GM19351 (cell line): ENCODE results near the gene PSMD8.
"Not testable (repeated sequence)": the region's sequence is repeated elsewhere in the genome, so short reads cannot be mapped to it uniquely, and the experiment has no call there.

ENCODE experiments used
- ATAC-seq: cut with Tn5 transposase; IDR thresholded peaks from one replicate; pipeline ENCODE4 v1.9.1; 2021; ENCODE audit warnings: mild to moderate bottlenecking, moderate library complexity; ENCODE audit not compliant: unreplicated experiment

Gene PSMD8

DNA sequence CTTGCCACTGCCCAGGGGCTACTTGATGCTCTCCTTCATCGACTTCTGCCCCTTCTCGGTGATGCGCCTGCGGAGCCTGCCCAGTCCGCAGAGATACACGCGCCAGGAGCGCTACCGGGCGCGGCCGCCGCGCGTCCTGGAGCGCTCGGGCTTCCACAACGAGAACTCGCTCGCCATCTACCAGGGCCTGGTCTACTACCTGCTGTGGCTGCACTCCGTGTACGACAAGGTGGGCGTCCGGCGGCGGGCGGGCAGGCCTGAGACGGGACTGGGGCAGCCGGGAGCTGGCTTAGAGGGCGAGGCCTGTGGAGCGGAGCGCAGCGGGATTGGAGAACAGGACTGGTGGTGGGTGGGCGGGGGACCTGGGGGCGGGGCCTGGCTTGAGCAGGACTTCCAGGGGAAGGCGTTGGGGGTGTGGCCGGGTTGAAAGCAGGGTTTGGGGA, 12.7 kb upstream of the PSMD8 start:
- ATAC-seq = peak; percentile 55

DNA sequence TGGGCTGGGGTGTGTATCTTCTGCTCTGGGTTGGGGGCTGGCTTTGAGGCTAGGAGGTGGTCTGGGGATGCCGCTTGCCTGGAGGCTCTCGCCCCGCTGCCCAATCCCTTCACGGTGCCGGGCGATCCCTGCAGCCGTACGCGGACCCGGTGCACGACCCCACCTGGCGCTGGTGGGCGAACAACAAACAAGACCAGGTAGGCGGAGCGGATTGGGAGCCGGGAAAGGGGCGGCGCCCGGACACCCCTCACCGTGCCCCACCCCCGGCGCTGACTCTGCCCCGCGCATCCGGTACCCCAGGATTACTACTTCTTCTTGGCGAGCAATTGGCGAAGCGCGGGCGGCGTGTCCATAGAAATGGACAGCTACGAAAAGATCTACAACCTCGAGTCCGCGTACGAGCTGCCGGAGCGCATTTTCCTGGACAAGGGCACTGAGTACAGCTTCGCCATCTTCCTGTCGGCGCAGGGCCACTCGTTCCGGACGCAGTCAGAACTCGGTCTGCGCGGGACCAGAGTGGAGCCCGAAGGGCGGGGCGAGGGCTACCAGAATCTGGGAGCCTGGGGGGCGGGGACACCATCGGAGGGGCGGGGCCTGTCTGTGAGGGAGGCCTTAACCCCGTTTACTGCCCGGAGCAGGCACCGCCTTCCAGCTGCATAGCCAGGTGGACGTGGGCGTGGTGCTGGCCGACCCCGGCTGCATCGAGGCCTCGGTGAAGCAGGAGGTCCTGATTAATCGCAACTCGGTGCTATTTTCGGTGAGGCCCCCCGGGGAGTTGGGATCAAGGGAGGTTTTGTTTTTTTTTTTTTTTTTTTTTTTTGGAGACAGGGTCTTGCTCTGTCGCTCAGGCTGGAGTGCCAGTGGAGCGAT, 12.1 kb upstream of the PSMD8 start:
- ATAC-seq = peak; percentile 13

DNA sequence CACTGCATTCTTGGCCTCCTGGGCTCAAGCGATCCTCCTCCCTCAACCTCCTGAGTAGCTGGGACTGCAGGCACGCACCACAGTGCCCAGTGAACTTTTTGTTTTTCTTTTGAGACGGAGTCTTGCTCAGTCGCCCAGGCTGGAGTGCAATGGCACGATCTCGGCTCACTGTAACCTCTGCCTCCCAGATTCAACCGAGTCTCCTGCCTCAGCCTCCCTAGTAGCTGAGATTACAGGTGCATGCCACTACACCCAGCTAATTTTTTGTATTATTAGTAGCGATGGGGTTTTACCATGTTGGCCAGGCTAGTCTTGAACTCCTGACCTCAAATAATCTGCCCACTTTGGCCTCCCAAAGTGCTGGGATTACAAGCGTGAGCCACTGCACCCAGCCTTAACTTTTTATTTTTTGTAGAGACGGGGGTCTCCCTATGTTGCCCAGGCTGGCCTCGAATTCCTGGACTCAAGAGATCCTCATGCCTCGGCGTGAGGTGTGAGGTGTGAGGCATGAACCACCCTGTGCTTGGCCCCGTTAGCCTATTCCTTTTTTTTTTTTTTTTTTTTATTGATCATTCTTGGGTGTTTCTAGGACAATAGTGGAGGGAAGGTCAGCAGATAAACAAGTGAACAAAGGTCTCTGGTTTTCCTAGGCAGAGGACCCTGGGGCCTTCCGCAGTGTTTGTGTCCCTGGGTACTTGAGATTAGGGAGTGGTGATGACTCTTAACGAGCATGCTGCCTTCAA, 11.3 kb upstream of the PSMD8 start:
- not testable (repeated sequence) for ATAC-seq

DNA sequence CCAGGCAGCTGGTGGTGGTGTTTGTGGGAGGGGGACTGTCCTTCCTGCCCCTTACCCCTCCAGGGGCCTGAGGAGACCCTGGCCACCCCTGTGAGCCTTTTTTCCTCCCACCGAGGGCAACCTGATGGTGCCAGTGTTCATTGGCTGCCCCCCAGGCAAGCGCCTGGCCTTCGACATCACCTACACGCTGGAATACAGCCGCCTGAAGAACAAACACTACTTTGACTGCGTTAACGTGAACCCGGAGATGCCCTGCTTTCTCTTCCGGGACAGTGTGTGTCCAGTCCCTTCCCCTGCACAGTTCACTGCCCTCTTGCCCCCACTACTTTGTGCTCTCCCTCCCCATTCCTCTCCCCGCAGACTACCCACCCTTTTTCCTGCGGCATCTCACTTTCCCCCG, 7.3 kb upstream of the PSMD8 start:
- ATAC-seq = no peak

DNA sequence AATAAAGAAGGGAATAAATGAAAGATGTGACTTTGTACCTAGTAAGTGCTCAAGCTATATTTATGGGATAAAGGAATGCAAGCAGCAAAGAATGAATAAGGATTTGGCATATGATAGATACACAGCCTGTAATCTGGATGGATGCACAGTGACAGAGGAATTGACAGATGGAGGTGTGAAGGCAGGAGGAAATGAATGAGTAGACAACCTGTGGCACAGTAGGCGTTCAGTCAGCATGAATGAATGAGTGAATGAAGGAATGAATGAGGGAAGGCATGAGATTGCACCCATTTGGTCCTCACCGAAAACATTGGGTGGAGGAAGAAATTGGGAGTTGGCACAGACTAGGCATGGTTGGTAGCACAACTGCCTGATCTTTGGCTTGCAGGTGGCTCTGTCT, 4.8 kb upstream of the PSMD8 start:
- ATAC-seq = no peak

DNA sequence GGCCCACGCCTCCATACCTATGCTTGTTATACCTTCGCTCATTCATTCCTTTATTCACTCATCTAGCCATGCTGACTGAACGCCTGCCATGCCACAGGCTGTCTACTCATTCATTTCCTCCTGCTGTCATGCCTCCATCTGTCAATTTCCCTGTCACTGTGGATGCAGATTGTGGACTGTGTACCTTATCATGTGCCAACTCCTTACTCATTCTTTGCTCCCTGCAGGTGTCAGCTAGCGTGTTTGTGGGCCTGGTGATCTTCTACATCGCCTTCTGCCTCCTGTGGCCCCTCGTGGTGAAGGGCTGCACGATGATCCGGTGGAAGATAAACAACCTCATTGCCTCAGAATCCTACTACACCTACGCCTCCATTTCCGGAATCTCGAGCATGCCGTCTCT, 4.1 kb upstream of the PSMD8 start:
- no peak for ATAC-seq

DNA sequence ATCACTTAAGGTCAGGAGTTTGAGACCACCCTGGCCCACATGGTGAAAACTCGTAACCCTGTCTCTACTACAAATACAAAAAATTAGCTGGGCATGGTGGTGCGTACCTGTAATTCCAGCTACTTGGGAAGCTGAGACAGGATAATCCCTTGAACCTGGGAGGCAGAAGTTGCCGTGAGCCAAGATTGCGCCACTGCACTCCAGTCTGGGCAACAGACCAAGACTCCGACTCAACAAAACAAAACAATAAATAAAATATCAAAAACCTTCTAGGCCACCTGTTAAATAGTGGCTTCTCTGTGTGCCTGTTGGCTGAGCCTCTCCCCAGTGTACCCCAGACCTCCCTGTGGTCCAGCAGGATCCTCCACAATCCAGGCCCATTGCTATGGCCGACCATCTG, 3.3 kb upstream of the PSMD8 start:
- no peak for ATAC-seq

DNA sequence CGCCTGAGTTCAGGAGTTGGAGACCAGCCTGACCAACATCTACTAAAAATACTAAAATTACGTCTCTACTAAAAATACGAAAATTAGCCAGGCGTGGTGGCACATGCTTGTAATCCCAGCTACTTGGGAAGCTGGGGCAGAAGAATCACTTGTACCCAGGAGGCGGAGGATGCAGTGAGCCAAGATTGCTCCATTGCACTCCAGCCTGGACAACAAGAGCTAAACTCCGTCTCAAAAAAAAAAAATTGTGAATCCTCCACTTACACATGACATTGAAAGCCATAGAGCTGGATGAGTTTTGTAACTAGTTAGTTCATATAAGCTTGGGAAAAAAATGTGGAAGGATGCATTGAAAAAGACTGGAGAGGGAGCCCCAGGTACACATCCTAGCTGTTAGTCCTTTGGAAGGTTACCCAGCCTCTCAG, 452 bp upstream of the PSMD8 start:
- ATAC-seq = no peak

DNA sequence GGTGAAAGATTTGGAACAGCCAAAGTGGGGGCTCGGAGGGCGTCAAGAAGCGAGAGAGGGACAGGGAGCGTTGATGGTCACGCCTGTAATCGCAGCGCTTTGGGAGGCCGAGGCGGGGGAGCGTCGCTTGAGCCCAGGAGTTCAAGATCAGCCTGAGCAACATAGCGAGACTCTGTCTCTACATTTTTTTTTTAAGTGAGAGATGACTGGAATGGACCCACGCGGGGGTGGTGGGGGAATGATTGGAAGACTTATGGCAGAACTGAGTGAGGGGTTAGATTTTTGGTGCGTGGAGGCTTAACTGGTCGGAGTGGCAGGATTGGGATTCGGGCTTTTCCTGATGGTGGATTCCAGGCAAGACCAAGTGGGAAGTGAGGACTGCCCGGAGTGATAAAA, 725 bp downstream of the PSMD8 start:
- ATAC-seq = no peak

DNA sequence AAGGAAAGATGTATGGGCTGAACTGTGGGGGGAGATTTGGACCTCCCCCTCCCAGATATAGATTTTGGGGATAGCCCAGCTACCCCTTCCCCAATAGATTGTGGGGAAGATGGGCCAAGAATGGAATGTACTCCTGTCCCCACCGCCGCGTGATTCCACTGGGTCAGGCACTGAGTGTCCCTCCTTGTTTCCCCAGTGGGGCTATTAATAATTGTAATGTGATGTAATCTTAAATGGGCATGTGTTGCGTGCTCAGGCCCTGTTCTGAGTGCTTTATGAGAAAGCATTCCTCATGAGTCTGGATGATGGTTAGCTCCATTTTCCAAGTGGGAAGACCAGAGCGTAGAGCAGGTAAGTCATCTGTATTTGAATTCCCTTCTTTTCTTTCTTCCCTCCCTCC, 1.4 kb downstream of the PSMD8 start:
- ATAC-seq = no peak

DNA sequence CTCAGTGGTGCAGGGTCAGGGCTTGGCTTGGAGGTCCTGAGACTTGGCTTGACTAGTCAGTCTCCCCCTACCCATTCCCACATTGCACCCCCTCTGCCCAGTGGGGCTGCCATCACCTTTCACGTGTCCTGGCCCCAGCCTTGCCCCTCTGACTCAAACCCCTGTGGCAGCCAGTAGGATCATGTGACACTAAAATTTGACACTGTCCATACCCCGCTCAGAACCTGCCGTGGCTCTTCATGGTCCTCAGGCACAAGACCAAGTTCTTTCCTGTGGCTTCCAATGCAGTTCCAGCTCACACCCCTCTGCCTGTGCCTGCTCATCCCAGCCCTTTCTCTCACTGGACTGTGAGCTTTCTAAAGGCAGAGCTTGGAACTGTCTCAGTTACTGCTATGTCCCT, 2.2 kb downstream of the PSMD8 start:
- no peak for ATAC-seq

DNA sequence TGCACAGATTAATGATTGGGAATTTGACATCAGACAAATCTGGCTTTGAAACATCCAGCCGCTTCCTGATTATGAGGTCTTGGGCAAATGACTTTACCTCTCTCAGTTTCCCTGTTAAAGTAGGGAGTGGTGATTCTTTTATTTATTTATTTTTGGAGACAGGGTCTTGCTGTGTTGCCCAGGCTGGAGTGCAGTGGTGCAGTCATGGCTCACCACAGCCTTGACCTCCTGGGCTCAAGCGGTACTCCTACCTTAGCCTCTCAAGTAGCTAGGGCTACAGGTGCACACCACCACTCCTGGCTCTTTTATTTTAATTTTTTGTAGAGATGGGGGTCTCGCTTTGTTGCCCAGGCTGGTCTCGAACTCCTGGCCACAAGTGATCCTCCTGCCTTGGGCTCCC, 2.7 kb downstream of the PSMD8 start:
- ATAC-seq = no peak

DNA sequence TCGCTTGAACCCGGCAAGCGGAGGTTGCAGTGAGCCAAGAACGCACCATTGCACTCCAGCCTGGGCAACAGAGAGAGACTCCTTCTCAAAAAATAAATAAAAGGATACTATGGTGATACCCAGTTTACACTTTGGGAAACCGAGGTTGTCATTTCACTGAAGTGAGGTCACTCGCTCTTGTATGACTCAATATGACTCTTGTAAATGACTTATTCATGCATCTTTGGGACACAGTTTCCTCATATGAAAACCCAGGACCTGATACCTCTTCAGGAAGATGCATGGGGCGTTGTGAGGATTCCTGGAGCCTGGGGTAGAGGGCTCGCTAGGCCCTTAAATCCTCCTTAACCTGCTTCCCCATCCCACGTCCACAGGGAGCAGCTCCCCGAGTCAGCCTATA, 4.5 kb downstream of the PSMD8 start:
- no peak for ATAC-seq

DNA sequence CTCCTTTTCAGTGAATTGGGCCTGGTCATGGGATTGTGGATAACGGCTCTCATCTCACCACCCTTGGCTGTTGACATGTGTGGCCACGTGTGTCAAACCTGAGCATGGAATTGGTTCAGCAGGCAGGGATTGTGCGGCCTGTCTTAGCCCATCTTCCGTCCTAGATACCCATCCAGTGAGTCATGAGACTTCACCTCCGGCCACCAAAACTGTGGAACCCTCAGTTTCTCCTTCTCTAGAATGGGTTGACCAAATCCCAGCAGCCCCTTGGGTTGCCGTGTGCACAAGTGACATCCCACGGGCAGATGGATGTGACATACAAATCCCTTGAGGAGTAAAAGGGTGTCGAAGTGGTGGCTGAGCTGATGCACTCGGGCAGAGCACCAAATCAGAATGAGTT, 6.8 kb downstream of the PSMD8 start:
- no peak for ATAC-seq

DNA sequence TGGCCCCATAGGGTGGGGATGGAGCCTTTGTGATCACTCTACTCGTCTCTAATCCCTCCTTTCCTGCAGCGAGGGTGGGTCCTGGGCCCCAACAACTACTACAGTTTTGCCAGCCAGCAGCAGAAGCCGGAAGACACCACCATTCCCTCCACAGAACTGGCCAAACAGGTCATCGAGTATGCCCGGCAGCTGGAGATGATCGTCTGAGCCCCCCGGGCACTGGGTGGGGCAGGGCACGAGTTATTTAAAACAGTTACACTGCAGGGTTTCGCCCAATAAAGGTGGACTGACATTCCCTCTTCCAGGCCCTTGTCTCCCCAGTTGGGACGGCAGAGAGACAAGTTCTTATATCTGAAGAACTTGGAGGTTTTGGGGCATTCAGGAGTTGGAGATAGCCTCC, 8.8 kb downstream of the PSMD8 start:
- no peak for ATAC-seq

DNA sequence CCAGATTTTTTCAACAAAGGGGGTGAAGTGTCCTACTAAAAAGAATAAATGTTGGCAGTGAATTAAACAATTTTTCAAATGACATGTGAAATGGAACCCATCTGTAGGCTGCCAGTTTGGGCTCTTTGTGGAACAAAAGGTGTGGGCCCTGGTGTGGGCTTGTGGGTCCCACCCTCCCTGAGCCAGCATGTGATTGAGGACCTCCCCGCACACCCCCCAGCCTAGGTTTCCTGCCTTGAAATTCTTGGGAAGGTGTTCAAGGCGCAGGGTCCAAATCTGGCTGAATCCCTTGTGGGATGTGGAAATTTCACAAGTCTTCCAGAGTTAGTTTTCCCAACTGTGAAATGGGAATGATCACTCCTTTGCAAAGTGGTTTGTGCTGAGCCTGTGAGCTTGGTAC, 9.4 kb downstream of the PSMD8 start:
- no peak for ATAC-seq

DNA sequence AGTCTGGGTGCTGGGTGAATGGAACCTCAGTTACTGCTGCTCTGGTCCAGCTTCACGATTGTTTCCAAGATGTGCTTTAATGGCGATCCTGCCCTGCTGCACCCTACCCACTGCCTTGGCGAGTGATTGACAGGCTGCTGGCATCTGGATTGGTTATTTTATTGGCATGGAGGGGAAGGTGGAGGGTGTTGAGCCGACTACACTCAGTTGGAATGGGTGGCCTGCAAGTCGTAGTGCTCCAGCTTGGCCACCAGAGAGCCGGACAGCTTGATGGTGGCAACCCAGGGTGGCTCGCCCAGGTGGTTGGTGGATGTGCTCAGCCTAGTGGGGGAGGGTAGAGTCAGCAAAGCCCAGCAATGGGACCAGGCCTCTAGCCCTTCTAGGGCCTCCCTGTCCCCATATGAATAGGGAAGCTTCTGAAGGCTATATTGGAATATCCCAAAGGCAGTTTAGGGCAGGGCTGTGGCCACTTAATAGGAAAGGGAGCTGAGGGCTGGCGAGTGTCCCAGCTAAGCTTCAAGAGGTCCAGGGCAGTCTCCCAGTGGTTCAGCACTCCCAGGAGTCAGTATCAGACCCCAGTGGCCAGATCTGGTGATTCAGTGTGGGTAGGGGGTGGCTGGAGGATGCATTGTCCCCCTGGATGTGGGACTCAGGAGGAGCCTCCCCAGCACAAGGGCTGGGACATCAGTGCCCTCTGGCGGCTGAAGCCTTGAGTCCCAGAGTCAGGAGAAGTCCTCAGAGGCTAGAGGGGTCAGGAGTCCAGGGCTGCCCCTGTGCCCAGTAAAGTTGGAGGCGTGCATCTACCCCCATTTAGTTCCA, 10.0 kb downstream of the PSMD8 start:
- ATAC-seq = no peak

DNA sequence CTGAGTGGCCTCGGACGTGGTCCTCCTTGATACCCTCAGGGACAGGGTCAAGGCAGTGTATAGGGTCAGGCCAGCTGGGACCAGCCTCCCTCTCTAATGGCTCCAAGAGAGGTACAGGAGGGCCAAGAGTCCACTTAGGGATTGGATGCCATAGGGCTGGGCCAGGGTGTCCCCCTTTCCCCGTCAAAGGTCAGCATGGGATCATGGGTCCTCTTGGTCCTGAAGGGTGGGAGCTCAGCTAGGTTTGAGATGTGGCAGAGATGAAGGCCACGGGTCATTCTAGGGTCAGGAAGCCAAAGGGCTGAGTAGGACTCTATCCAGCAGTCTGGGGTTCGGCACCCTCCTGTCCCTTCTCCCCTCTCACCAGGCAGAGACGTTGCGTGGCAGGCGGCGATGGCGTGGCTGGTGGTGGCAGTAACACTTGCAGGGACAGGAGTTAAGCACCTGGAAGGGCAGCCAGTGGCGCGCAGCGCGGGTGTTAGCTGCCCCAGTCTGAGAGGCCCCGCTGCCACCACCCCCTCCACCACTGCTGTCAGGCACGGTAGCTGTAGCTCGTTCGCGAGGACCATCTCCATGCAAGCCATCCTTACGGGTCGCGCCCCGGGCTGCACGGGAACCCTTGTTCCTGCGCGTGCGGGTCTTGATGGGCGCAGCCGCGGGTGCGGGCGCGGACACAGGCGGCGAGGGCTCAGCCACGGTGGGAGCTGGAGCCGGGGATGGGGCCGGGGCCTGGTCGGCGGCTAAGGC, 10.9 kb downstream of the PSMD8 start:
- ATAC-seq = no peak

DNA sequence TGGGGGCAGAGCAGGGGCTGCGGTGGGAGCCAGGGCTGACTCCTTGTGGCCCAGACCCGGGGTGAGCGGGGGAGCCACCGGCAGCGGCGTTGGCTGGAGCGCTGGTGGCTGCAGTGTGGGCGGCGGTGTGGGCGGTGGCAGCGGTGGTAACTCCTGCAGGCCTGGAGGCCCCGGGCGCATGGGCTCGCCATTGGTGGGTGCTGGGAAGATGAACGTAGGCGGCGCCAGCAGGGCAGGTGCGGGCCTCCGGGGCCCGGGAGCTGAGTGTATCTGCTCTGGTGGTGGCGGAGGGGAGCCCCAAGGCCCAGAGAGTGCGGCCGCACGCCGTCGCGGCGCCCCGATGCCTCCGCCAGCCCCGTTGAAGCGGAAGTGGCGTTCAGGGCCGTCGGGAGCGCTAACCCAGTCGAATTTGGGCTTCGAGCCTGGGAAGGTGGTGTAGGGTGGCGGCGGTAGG, 11.5 kb downstream of the PSMD8 start:
- no peak for ATAC-seq

DNA sequence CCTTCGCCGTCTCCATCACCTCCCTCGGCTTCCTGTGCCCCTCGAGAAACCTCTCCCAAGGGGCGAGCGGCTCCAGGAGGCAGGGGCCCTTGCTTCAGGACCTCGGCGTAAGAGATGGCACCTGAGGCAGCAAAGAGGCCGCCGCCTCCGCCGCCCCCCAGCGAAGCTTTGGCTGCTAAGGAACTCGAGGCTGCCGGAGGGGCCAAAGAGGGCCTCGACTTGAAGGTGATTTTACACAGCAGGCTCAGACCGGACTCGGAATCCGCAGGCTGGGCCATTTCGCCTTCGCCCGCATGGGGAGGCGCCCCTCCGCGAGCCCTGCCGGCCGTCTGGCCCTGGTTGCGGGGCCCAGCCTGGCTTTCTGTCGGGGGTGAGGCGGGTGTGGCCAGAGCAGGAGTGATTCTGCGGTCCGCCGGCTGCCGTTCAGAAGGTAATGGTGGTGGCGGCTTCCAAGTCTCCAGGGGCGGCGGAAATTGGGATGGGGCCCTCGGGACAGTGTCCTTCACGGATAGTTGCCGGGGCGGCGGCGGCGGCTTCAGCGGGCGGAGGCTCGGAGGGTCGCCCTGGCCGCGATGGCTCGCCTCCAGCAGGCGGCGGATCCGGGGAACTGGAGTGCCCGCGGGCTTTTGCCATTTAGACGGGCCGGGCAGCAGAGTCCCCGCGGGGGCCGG, 12.1 kb downstream of the PSMD8 start:
- no peak for ATAC-seq
